Breast epithelium (tissue), 4 donors: ENCODE data around the gene DTNB. TPM values are rescaled to one million over a fixed set of nuclear protein-coding genes. Genes with fewer than 3 reads are reported as not detected.

Source experiments
- DNase-seq, 2 donors: peaks; one replicate each; pipeline ENCODE4 v3.0.0-alpha.2; 2019; ENCODE audit warnings: low spot score in 2 of 2
- H3K27ac ChIP-seq, 2 donors: fragments of 200-600 bp; sonication (generic) in 1 of 2; one replicate each; pipeline ENCODE4 v1.5.1; 2016 to 2019; ENCODE audit warnings: mild to moderate bottlenecking in 1 of 2
- H3K27me3 ChIP-seq, 2 donors: fragments of 200-600 bp; sonication (generic) in 1 of 2; one replicate each; pipeline versions ENCODE4 v1.5.1 to v1.6.0; 2017 to 2019; ENCODE audit warnings: control low read depth in 1 of 2, mild to moderate bottlenecking in 1 of 2
- H3K36me3 ChIP-seq: fragments of 200-600 bp; one replicate; pipeline ENCODE4 v1.5.1; 2019
- H3K4me1 ChIP-seq, 2 donors: fragments of 200-600 bp; sonication (generic); one replicate each; pipeline ENCODE4 v1.5.1; 2016 to 2019; ENCODE audit warnings: control low read depth in 1 of 2
- H3K4me3 ChIP-seq, 3 donors: fragments of 200-600 bp; sonication (generic); 1 replicate in 2 of 3; 2 replicates in 1 of 3; pipeline ENCODE4 v1.5.1; 2016 to 2019; ENCODE audit warnings: mild to moderate bottlenecking in 3 of 3, moderate library complexity in 2 of 3
- H3K9me3 ChIP-seq, 2 donors: fragments of 200-600 bp; sonication (generic) in 1 of 2; one replicate each; pipeline ENCODE4 v1.5.1; 2016 to 2019; ENCODE audit warnings: control low read depth in 1 of 2
- CTCF ChIP-seq, 3 donors: fragments of 450-650 bp; IDR thresholded peaks; one replicate each; pipeline ENCODE4 v1.5.1; 2016 to 2017; ENCODE audit warnings: antibody characterized with exemption in 3 of 3, mild to moderate bottlenecking in 3 of 3, moderate library complexity in 3 of 3
- POLR2A ChIP-seq: fragments of 450-650 bp; IDR thresholded peaks from one replicate; pipeline ENCODE4 v1.6.1; 2016; ENCODE audit warnings: antibody characterized with exemption, mild to moderate bottlenecking, moderate library complexity
- POLR2AphosphoS5 ChIP-seq, 3 donors: sonication (generic); formaldehyde crosslinking; IDR thresholded peaks; one replicate each; pipeline ENCODE4 v1.6.1; 2017; ENCODE audit warnings: antibody characterized with exemption in 3 of 3
- intact Hi-C: fragments of 100-400 bp; cut with DNase I; formaldehyde crosslinking; loops from one replicate; pipeline ENCODE4 v1.15.1; 2023; ENCODE audit warnings: low total_unique reads
- total RNA-seq, 3 donors: library from RNA; depleted of rRNA; stranded (reverse); fragments of >200 nt; gene quantifications; one replicate each; pipeline ENCODE4 v1.1.0, GENCODE V29; 2016

Gene DTNB
- total RNA-seq, 3 donors from 2014 or later: 7.8 to 63.4 (median 44.9) TPM

GRCh38 chr2:25375371-25375988, 297.9 kb downstream of the DTNB start:
- Histone ChIP-seq H3K4me3 (no peak overlapping the region), H3K4me1 (peaks cover 3 to 8% of the 10 kb centered on the region in 2 donors), H3K27ac (no peak overlapping the region), H3K9me3 (no peaks in the 10 kb centered on the region), H3K27me3 (no peaks in the 10 kb centered on the region), H3K36me3 (no peaks in the 10 kb centered on the region)
- DNase-seq: peak in 1 of 2 donors; percentile 17
- TF ChIP-seq POLR2A (no peak), CTCF (IDR thresholded peaks at IDR 0.05) (no peak), POLR2AphosphoS5 (IDR thresholded peaks at IDR 0.05) (no peak)
- intact Hi-C loops: no loop called here

- Histone ChIP-seq H3K9me3 (no peaks in the 10 kb centered on the region), H3K36me3 (no peaks in the 10 kb centered on the region), H3K27me3 (no peaks in the 10 kb centered on the region), H3K27ac (no peak overlapping the region), H3K4me3 (no peak overlapping the region), H3K4me1 (peaks cover 3 to 8% of the 10 kb centered on the region in 2 donors)
- DNase-seq: peak in 1 of 2 donors; percentile 15
- intact Hi-C loops: no loop called here
- no peak for TF ChIP-seq CTCF (IDR thresholded peaks at IDR 0.05)
- no peak for TF ChIP-seq POLR2A
- TF ChIP-seq POLR2AphosphoS5 (IDR thresholded peaks at IDR 0.05): no peak
Observed at GRCh38 chr2:25374827-25375226, 298.6 kb downstream of the DTNB start.

DNA sequence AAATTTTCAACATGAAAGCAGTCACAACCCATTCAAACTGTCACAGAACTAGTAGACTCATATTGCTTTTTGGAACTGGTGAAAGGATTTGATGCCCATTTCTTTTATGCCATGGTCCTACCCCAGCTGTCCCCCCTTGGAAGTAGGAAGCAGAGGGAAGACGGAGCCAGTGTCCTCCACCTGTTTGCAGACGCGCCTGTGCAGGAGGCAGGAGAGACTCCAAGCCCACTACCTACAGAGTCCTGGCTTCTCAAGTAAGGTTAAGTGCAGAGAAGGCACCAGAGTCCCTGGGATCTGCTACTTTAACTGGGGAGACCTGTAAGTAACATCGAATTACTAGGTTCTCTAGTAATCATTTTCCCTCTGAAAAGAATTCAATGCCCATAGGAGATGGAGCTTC, 299.0 kb downstream of the DTNB start:
- H3K27me3 ChIP-seq: no peaks in the 10 kb centered on the region
- H3K4me3 ChIP-seq: no peak overlapping the region
- TF ChIP-seq POLR2A (no peak), CTCF (IDR thresholded peaks at IDR 0.05) (no peak), POLR2AphosphoS5 (IDR thresholded peaks at IDR 0.05) (no peak)
- no peak overlapping the region for H3K27ac ChIP-seq
- peaks cover 3 to 8% of the 10 kb centered on the region in 2 donors for H3K4me1 ChIP-seq
- no peaks in the 10 kb centered on the region for H3K36me3 ChIP-seq
- peak in 1 of 2 donors; percentile 7 for DNase-seq
- intact Hi-C loops: no loop called here
- no peaks in the 10 kb centered on the region for H3K9me3 ChIP-seq

GRCh38 chr2:25373269-25373981, 300.0 kb downstream of the DTNB start:
- Histone ChIP-seq H3K4me1 (peaks cover 3 to 8% of the 10 kb centered on the region in 2 donors), H3K36me3 (no peaks in the 10 kb centered on the region), H3K27me3 (no peaks in the 10 kb centered on the region), H3K9me3 (no peaks in the 10 kb centered on the region), H3K4me3 (no peak overlapping the region), H3K27ac (peak overlapping the region; percentile 52 to 61)
- intact Hi-C loops: no loop called here
- DNase-seq: peak; percentile 52 to 58
- TF ChIP-seq CTCF (IDR thresholded peaks at IDR 0.05) (no peak), POLR2AphosphoS5 (IDR thresholded peaks at IDR 0.05) (no peak), POLR2A (no peak)
